Transverse colon (tissue), 4 donors: Measurements from ENCODE around the gene INAVA.
A peak's percentile ranks its signal among the peaks of the same experiment; 100 is the strongest.

Source experiments
- CTCF ChIP-seq, 5 experiments: fragments of 200-600 bp in 3 of 5; fragments of 450-650 bp in 2 of 5; sonication (generic) in 3 of 5; IDR thresholded peaks; 1 replicate in 2 of 5; 2 replicates in 3 of 5; pipeline ENCODE4 v1.5.1; 2016 to 2017; ENCODE audit warnings: antibody characterized with exemption in 5 of 5, inconsistent platforms in 3 of 5, mild to moderate bottlenecking in 2 of 5, moderate library complexity in 1 of 5
- EP300 ChIP-seq: sonication (generic); formaldehyde crosslinking; IDR thresholded peaks from one replicate; pipeline ENCODE4 v1.6.1; 2017; ENCODE audit warnings: antibody characterized with exemption, low read depth
- POLR2A ChIP-seq: fragments of 450-650 bp; IDR thresholded peaks from one replicate; pipeline ENCODE4 v1.6.1; 2016; ENCODE audit warnings: antibody characterized with exemption, mild to moderate bottlenecking, moderate library complexity
- POLR2AphosphoS5 ChIP-seq, 3 donors: sonication (generic); formaldehyde crosslinking; IDR thresholded peaks; one replicate each; pipeline ENCODE4 v1.6.1; 2016; ENCODE audit warnings: antibody characterized with exemption in 3 of 3

GRCh38 chr1:200912737-200913407 is 18.2 kb downstream of the INAVA start:
- TF ChIP-seq POLR2A = peak; percentile 13
- TF ChIP-seq CTCF (IDR thresholded peaks at IDR 0.05) = no peak
- no peak for TF ChIP-seq EP300
- peak in 2 of 3 donors; percentile 6 to 46 for TF ChIP-seq POLR2AphosphoS5 (IDR thresholded peaks at IDR 0.05)
